Left renal cortex interstitium (tissue), 4 donors: ENCODE measurements around the gene PIK3IP1. TPM values are rescaled to one million over a fixed set of nuclear protein-coding genes. Genes with fewer than 3 reads are reported as not detected.
A peak's percentile ranks its signal among the peaks of the same experiment; 100 is the strongest.
"Not testable (repeated sequence)": the region's sequence is repeated elsewhere in the genome, so short reads cannot be mapped to it uniquely, and the experiment has no call there.

Source experiments
- DNase-seq, 4 donors: peaks; one replicate each; pipeline ENCODE4 v3.0.0-alpha.2; 2013; ENCODE audit warnings: low read depth in 4 of 4, low spot score in 2 of 4, missing footprints in 1 of 4
- polyA plus RNA-seq, 4 donors: library from polyadenylated mRNA; unstranded; fragments of 120-200 nt; gene quantifications; one replicate each; pipeline ENCODE4 v1.2.1, GENCODE V29; 2013; ENCODE audit not compliant: insufficient read length in 4 of 4

The PIK3IP1 gene
- 10 to 100 TPM; 11.6 to 14.3 (median 13.8) TPM for polyA plus RNA-seq

- peak in 3 of 4 donors; percentile 57 to 73 (median 67) for DNase-seq
These were observed at the start of gene PIK3IP1 for GRCh38 chr22:31292236-31292989. Gene PIK3IP1, minus strand, starts transcription at chr22:31292488. Its CDS starts 144 bp downstream, at chr22:31292344.

GRCh38 chr22:31341386-31342088 lies 49.2 kb upstream of the PIK3IP1 start:
- DNase-seq: no peak

- no peak for DNase-seq
These were observed 48.5 kb upstream of the PIK3IP1 start for GRCh38 chr22:31340765-31341247.

GRCh38 chr22:31340360-31340759 lies 48.1 kb upstream of the PIK3IP1 start:
- no peak for DNase-seq

- DNase-seq: no peak
These were observed 47.0 kb upstream of the PIK3IP1 start for GRCh38 chr22:31339148-31339832.

- DNase-seq: no peak
These were observed 44.9 kb upstream of the PIK3IP1 start for GRCh38 chr22:31337178-31337577.

- DNase-seq: no peak
These were observed 42.0 kb upstream of the PIK3IP1 start for GRCh38 chr22:31334329-31334728.

- no peak for DNase-seq
These were observed 41.4 kb upstream of the PIK3IP1 start for GRCh38 chr22:31333641-31334040.

- no peak for DNase-seq
These were observed 40.6 kb upstream of the PIK3IP1 start for GRCh38 chr22:31332886-31333285.

- no peak for DNase-seq
These were observed 39.7 kb upstream of the PIK3IP1 start for GRCh38 chr22:31332010-31332409.

GRCh38 chr22:31329453-31330215 lies 37.3 kb upstream of the PIK3IP1 start:
- DNase-seq: no peak

GRCh38 chr22:31329029-31329428 lies 36.7 kb upstream of the PIK3IP1 start:
- no peak for DNase-seq

- no peak for DNase-seq
These were observed 36.3 kb upstream of the PIK3IP1 start for GRCh38 chr22:31328544-31328960.

- no peak for DNase-seq
These were observed 35.7 kb upstream of the PIK3IP1 start for GRCh38 chr22:31327806-31328543.

- no peak for DNase-seq
These were observed 34.6 kb upstream of the PIK3IP1 start for GRCh38 chr22:31326877-31327276.

GRCh38 chr22:31323578-31324550 lies 31.6 kb upstream of the PIK3IP1 start:
- DNase-seq: no peak

GRCh38 chr22:31321421-31321820 lies 29.1 kb upstream of the PIK3IP1 start:
- no peak for DNase-seq

- not testable (repeated sequence) for DNase-seq
These were observed 21.9 kb upstream of the PIK3IP1 start for GRCh38 chr22:31314220-31314619.
